Ishikawa (cell line): ENCODE data around the gene CELSR1.

Experiments used
- CEBPB ChIP-seq: IDR thresholded peaks from 2 replicates; pipeline ENCODE4 v1.6.1; 2012
- CREB1 ChIP-seq: IDR thresholded peaks from 2 replicates; pipeline ENCODE4 v1.6.1; 2012; ENCODE audit warnings: low read depth
- EGR1 ChIP-seq: IDR thresholded peaks from 2 replicates; pipeline ENCODE4 v1.6.1; 2012
- EP300 ChIP-seq: IDR thresholded peaks from 2 replicates; pipeline ENCODE4 v1.6.1; 2012; ENCODE audit warnings: borderline replicate concordance
- FOXM1 ChIP-seq: IDR thresholded peaks from 2 replicates; pipeline ENCODE4 v1.6.1; 2012; ENCODE audit warnings: low read depth, borderline replicate concordance
- MAX ChIP-seq: IDR thresholded peaks from 2 replicates; pipeline ENCODE4 v1.6.1; 2012
- NFIC ChIP-seq: IDR thresholded peaks from 2 replicates; pipeline ENCODE4 v1.6.1; 2012
- RAD21 ChIP-seq: IDR thresholded peaks from 2 replicates; pipeline ENCODE4 v1.6.1; 2012; ENCODE audit warnings: low read depth
- REST ChIP-seq: IDR thresholded peaks from 2 replicates; pipeline ENCODE4 v1.6.1; 2012; ENCODE audit warnings: low read depth, mild to moderate bottlenecking
- TAF1 ChIP-seq: IDR thresholded peaks from 2 replicates; pipeline ENCODE4 v1.6.1; 2012; ENCODE audit warnings: low read depth, mild to moderate bottlenecking
- TCF12 ChIP-seq: IDR thresholded peaks from 2 replicates; pipeline ENCODE4 v1.6.1; 2012; ENCODE audit warnings: low read depth
- TEAD4 ChIP-seq: IDR thresholded peaks from 2 replicates; pipeline ENCODE4 v1.6.1; 2012
- USF1 ChIP-seq: IDR thresholded peaks from 2 replicates; pipeline ENCODE4 v1.6.1; 2012
- YY1 ChIP-seq: IDR thresholded peaks from 2 replicates; pipeline ENCODE4 v1.6.1; 2012; ENCODE audit warnings: low read depth
- ZBTB7A ChIP-seq: IDR thresholded peaks from 2 replicates; pipeline ENCODE4 v1.6.1; 2012; ENCODE audit warnings: low read depth

CELSR1 gene

GRCh38 chr22:46361826-46362202 is 175.6 kb downstream of the CELSR1 start:
- TF ChIP-seq MAX (no peak), CEBPB (no peak), CREB1 (no peak), EGR1 (no peak), REST (no peak), NFIC (no peak)

GRCh38 chr22:46360891-46361290 is 176.5 kb downstream of the CELSR1 start:
- TF ChIP-seq NFIC (no peak), RAD21 (no peak), YY1 (no peak), TEAD4 (no peak), MAX (no peak), EP300 (no peak), ZBTB7A (no peak), USF1 (no peak), TAF1 (no peak), CEBPB (no peak), REST (no peak), TCF12 (no peak), EGR1 (no peak), FOXM1 (no peak), CREB1 (no peak)

GRCh38 chr22:46360097-46360496 is 177.3 kb downstream of the CELSR1 start:
- TF ChIP-seq EP300 (no peak), CEBPB (no peak)

GRCh38 chr22:46359362-46359761 is 178.1 kb downstream of the CELSR1 start:
- TF ChIP-seq CREB1 (no peak), TEAD4 (no peak), CEBPB (no peak), NFIC (no peak), TAF1 (no peak), YY1 (no peak), EP300 (no peak), REST (no peak), MAX (no peak), USF1 (no peak), RAD21 (no peak)

GRCh38 chr22:46358766-46359165 is 178.7 kb downstream of the CELSR1 start:
- TF ChIP-seq TCF12, result no peak
- no peak for TF ChIP-seq ZBTB7A
- no peak for TF ChIP-seq EP300
- TF ChIP-seq TEAD4, result no peak
- no peak for TF ChIP-seq NFIC
- no peak for TF ChIP-seq YY1
- TF ChIP-seq RAD21, result no peak
- no peak for TF ChIP-seq EGR1
- TF ChIP-seq USF1, result no peak
- TF ChIP-seq FOXM1, result no peak
- no peak for TF ChIP-seq CREB1
- no peak for TF ChIP-seq REST
- no peak for TF ChIP-seq MAX
- no peak for TF ChIP-seq TAF1
- TF ChIP-seq CEBPB, result no peak
